Measurements from ENCODE around the gene RNU7-1.
A peak's percentile ranks its signal among the peaks of the same experiment; 100 is the strongest.

Gene RNU7-1

DNA sequence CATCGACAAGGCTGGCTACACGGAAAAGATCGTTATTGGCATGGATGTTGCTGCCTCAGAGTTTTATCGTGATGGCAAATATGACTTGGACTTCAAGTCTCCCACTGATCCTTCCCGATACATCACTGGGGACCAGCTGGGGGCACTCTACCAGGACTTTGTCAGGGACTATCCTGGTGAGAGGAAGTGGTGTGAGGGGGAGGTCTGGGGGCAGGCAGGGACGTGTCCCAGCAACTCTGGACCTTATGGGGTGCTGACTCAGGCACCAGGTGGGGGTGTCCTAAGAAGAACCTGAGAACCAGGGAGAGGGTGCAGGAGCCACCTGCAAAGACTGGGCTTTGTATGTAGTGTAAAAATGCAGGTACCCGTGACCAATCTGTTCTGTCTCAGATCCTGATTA is 24.0 kb upstream of the RNU7-1 start:
- FAIRE-seq = no peak

DNA sequence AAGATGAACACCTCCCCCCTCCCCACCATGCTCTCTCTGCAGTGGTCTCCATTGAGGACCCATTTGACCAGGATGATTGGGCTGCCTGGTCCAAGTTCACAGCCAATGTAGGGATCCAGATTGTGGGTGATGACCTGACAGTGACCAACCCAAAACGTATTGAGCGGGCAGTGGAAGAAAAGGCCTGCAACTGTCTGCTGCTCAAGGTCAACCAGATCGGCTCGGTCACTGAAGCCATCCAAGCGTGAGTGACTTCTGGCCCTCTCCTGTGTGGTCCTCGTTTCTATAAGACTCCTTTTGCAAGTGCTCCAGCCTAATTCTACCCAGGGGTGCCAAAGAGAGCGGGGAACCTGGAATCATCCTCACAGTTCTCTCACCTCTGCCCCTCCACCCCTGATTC is 22.1 kb upstream of the RNU7-1 start:
- no peak for FAIRE-seq

DNA sequence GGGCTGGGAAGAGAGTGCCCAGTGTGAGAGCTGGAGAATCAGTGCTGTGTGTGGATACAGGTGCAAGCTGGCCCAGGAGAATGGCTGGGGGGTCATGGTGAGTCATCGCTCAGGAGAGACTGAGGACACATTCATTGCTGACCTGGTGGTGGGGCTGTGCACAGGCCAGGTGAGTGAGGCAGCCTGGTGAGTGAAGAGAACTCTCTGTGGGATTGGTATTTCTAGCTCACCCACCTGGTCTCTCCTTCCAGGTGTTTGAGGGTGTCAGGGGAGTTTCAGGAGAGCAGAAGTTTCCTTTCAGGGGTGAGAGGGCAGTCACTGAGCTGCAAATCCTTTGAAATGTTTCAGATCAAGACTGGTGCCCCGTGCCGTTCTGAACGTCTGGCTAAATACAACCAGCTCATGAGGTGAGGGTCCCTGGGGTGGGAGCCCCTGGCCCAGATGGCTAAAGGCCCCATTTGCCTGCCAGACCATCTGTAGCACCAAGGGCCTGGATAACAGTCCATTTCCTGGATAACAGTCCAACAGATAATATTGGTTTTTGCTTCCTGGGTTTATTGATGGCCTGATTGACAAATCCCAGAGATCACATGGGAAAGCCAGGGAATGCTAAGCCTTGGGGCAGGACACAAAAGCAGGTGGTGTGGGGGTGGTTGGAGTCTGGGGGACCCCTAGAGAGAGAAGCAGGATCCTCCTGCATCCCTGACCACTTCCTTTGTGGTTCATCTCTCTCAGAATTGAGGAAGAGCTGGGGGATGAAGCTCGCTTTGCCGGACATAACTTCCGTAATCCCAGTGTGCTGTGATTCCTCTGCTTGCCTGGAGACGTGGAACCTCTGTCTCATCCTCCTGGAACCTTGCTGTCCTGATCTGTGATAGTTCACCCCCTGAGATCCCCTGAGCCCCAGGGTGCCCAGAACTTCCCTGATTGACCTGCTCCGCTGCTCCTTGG is 21.3 kb upstream of the RNU7-1 start:
- FAIRE-seq = no peak

- no peak for FAIRE-seq
Measured at GRCh38 chr12:6923003-6923732, 20.4 kb upstream of the RNU7-1 start.

- no peak for FAIRE-seq
Measured at GRCh38 chr12:6923851-6924250, 19.8 kb upstream of the RNU7-1 start.

- no peak for FAIRE-seq
Measured at GRCh38 chr12:6925239-6925539, 18.4 kb upstream of the RNU7-1 start.

GRCh38 chr12:6925540-6926279 is 17.9 kb upstream of the RNU7-1 start:
- FAIRE-seq = no peak

DNA sequence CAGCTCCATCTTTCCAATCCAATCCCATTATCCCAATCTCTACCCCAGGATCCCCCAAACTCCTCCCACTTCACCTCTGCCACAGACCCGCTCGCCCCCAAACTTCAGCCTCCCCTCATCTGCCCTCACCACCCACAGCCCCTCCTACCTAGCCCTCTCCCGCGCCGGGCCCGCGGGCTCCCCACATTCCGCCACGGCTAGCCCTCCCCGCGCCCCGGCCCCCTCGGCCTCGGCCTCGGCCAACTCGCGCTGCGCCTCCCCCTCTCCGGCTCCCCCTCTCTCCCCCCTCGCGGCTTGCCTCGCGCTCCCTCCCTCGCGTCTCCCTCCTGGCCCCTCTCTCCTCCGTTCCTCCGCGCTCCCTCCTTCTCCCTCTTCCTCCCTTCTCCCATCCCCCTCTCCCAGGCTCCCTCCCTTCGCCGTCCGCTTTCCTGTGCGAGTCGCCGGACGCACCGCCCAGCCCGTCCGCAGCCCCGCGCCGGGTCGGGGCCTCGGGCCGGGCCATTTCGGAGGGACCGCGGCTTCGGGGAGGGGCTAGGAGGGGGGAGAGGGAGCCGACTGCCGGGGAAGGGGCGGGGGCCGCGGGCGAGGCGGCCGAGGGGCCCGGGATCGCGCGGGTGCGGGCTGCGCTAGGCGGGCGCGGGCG is 16.1 kb upstream of the RNU7-1 start, which contains the start of gene ATN1:
TSS of gene ATN1 (plus strand) at position 581 of the 643 bp plus-strand sequence. CDS start 6,043 bp downstream, outside the sequence.
- FAIRE-seq = no peak

DNA sequence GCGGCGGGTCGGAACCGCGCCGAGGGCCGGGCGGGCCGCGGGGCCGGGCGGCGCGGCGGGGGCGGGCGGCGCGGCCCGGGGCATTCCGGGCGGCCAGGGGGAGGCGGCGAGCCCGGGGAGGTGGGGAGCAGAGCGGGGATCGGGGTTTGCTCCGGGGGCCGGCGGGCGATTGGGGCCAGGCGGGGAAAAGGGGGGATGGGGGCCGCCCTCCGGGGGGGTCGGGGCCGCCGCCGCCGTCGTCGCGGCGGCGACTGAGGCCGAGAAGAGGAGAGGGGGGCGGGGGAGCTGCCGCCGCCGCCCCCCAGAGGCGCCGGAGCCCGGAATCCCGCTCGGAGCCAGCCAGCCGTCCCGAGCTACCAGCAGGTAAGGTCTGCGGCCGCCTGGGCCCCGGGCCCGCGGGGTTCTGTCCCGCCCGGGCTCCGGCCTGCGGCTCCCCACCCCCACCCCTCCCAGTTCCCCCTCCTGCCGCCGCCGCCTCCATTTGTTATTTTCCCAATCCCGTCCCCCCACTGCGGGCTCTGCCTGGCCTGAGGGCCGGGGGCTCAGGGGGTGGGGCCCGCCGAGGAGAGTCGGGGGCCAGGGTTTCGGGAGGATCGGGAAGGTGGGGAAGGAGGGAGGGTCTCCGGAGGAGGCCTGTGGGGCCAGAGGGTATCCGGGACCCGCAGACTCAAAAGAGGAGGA is 15.5 kb upstream of the RNU7-1 start:
- no peak for FAIRE-seq

DNA sequence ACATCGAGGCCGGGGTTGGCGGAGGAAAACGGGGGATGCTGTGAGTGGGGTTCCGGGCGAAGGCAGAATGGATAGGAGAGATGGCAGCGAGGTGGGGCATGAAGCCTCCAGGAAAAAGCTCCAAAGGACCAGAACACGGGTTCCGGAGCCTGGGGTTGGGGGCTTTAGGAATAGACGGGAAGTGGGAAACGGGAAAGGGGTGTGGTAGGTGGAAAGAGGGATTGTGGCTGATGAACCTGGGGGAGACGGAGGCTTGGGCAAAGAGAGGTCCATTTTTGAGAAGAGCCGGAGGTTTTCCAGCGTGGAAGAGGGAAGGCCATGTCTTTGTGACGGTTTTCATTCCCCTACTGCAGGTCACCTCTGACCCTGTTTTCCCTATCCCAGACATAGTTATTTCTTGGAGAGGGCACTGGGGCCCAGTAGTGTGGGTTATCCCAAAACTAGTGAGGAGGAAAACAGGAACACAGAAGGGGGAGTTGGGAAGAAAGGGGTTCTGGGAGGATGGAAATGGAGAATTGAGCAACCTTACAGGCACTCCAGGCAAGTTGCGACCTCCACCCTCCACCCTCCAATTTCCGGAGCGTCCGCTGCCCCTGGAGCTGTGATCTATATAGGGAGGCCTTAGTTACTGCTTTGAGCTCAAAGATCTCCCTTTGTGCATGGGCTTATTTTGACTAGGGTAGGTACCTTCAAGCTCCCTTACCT is 14.8 kb upstream of the RNU7-1 start:
- FAIRE-seq = no peak

DNA sequence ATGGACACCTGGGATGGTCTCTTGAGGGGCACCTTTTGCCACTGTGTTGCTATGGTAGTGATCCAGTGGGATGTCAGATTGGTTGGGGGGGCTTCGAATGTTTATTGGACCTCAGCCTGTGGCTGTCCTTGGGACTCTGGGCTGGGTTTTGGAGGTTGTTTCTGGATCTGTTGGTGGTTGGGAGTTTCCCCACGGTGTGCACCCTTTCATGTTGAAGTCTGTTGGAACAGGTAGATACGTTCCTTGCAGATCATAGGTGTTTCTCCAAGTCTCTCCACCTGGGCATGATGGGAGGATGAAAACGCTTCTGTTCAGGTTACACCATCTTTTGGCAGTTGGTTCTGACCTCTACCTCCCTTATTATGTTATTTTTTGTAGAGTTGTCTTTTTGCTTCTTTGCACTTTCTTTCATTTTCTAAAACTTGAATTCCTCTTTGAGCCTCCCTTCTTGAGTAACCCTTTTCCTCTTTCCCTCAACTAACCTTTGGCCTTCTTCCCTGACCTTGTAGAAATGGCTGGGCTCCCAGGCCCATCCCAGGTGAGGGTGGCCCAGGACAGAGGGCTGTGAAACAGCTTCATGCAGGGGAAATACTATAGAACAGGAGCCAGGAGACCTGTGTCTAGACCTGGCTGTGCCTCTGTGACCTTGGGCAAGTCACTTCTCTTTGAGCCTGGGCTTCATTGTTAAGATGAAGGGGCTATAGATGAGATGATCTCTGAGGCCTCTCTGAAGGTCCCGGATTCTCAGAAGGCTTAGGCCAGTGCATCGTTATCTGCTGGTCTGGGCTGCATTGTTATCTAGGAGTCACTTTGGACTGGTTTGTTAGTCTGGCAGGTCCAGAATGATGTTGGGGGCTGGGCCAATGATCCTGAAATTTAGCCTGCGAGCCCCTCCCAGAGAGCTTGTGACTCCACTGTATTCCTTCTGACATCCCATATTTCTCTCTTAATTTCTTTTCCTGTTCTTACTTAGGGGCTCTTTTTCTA is 13.9 kb upstream of the RNU7-1 start:
- FAIRE-seq = no peak

DNA sequence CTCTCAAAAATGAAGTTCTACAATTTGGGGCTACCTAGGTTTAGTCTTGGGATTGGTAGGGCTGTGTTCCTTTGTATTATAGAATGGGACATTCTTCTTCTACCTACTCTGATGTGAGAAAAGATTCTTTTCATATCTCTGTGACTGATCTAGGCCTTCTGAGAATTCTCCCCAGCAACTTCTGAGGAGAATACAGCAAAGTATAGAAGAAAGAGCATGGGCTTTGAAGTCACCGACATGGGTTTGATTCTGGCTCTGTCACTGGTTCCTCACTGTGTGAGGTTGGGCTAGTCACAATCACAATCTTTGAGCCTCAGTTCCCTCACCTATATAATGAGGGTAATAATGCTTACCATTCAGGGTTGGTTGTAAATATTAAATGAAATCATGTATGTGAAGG is 10.8 kb upstream of the RNU7-1 start:
- no peak for FAIRE-seq

GRCh38 chr12:6934110-6934509 is 9.5 kb upstream of the RNU7-1 start:
- FAIRE-seq = no peak

DNA sequence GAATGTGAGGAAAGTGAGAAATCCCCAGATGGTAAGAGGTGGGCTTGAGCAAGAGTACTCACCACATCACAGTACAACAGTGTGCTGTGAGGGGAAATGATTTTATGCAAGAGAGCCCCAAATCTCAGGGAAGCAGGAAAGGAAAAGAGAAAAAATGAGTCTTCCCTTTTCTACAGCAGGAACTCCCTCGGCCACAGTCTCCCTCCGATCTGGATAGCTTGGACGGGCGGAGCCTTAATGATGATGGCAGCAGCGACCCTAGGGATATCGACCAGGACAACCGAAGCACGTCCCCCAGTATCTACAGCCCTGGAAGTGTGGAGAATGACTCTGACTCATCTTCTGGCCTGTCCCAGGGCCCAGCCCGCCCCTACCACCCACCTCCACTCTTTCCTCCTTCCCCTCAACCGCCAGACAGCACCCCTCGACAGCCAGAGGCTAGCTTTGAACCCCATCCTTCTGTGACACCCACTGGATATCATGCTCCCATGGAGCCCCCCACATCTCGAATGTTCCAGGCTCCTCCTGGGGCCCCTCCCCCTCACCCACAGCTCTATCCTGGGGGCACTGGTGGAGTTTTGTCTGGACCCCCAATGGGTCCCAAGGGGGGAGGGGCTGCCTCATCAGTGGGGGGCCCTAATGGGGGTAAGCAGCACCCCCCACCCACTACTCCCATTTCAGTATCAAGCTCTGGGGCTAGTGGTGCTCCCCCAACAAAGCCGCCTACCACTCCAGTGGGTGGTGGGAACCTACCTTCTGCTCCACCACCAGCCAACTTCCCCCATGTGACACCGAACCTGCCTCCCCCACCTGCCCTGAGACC is 8.0 kb upstream of the RNU7-1 start:
- FAIRE-seq = no peak

GRCh38 chr12:6936194-6936635 is 7.4 kb upstream of the RNU7-1 start:
- FAIRE-seq = no peak

DNA sequence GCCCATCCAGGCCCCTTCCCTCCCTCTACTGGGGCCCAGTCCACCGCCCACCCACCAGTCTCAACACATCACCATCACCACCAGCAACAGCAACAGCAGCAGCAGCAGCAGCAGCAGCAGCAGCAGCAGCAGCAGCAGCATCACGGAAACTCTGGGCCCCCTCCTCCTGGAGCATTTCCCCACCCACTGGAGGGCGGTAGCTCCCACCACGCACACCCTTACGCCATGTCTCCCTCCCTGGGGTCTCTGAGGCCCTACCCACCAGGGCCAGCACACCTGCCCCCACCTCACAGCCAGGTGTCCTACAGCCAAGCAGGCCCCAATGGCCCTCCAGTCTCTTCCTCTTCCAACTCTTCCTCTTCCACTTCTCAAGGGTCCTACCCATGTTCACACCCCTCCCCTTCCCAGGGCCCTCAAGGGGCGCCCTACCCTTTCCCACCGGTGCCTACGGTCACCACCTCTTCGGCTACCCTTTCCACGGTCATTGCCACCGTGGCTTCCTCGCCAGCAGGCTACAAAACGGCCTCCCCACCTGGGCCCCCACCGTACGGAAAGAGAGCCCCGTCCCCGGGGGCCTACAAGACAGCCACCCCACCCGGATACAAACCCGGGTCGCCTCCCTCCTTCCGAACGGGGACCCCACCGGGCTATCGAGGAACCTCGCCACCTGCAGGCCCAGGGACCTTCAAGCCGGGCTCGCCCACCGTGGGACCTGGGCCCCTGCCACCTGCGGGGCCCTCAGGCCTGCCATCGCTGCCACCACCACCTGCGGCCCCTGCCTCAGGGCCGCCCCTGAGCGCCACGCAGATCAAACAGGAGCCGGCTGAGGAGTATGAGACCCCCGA is 6.8 kb upstream of the RNU7-1 start:
- no peak for FAIRE-seq

DNA sequence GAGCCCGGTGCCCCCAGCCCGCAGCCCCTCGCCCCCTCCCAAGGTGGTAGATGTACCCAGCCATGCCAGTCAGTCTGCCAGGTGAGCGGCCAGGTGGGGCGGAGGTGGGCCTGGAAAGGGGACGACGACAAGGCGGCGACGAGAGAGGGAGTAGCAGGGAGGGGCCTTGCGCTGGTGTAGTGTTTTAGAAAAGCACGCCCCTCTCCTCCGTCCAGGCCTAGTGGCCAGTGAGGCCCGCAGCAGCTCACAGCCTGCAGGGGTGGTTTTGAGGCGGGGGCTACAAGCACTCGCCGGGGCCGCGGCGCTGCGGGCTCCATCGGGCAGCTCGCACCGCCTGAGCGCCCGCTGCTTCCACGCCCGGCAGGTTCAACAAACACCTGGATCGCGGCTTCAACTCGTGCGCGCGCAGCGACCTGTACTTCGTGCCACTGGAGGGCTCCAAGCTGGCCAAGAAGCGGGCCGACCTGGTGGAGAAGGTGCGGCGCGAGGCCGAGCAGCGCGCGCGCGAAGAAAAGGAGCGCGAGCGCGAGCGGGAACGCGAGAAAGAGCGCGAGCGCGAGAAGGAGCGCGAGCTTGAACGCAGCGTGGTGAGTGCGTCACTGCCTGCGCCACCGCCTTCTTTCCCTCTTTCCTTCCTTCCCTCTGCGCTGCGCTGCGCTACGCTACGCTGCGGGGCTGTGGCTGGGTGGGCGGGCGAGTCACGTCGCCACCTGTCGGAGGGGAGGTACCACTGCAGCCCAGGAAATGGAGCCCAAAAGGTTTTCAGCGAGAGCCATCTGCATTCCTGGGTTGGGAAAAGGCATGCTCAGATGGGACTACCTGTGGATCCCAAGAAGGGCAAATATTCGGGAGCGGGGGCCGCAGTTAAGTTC is 5.9 kb upstream of the RNU7-1 start:
- peak; percentile 65 for FAIRE-seq

Data from colon (tissue), 2 donors.